Lower leg skin (tissue), 3 donors: Measurements from ENCODE around the gene SCP2D1.

Experiments
- CTCF ChIP-seq, 3 donors: fragments of 450-650 bp; IDR thresholded peaks; one replicate each; pipeline ENCODE4 v1.5.1; 2016; ENCODE audit warnings: antibody characterized with exemption in 3 of 3, mild to moderate bottlenecking in 3 of 3, moderate library complexity in 2 of 3
- POLR2A ChIP-seq, 2 donors: fragments of 450-650 bp; IDR thresholded peaks; one replicate each; pipeline ENCODE4 v1.6.1; 2016 to 2017; ENCODE audit warnings: antibody characterized with exemption in 2 of 2, mild to moderate bottlenecking in 1 of 2, moderate library complexity in 1 of 2

GRCh38 chr20:18815194-18815942 is 1.8 kb downstream of the SCP2D1 start:
- no peak for TF ChIP-seq CTCF (IDR thresholded peaks at IDR 0.05)
- no peak for TF ChIP-seq POLR2A (IDR thresholded peaks at IDR 0.05)
